ENCODE results near the gene YBX1. TPM values are rescaled to one million over a fixed set of nuclear protein-coding genes. Genes with fewer than 3 reads are reported as not detected.
"Not testable (repeated sequence)": the region's sequence is repeated elsewhere in the genome, so short reads cannot be mapped to it uniquely, and the experiment has no call there.

Gene YBX1
- 498 and 513 TPM in 2 replicates for total RNA-seq

- peak; percentile 98 to 99 for DNase-seq (ENCODE audit: low read depth in 2 of 2)
These were observed at the start of gene YBX1 for GRCh38 chr1:42681741-42682483. Gene YBX1 (plus strand): TSS chr1:42682418. CDS start chr1:42682566, 148 bp downstream.

- no peak for DNase-seq (ENCODE audit: low read depth in 2 of 2)
These were observed 43.1 kb upstream of the YBX1 start for GRCh38 chr1:42639116-42639515.

- peak; percentile 21 to 74 for DNase-seq (ENCODE audit: low read depth in 2 of 2)
These were observed 36.2 kb upstream of the YBX1 start for GRCh38 chr1:42646056-42646455.

GRCh38 chr1:42657201-42657600 lies 25.0 kb upstream of the YBX1 start:
- DNase-seq (ENCODE audit: low read depth in 2 of 2) = no peak

GRCh38 chr1:42657981-42658876 lies 24.0 kb upstream of the YBX1 start, which contains the start of gene PPIH:
Gene PPIH (plus strand): TSS chr1:42658423. CDS start chr1:42658447, 24 bp downstream.
- peak; percentile 81 to 92 for DNase-seq (ENCODE audit: low read depth in 2 of 2)

GRCh38 chr1:42658877-42659337 lies 23.3 kb upstream of the YBX1 start:
- peak in 1 of 2 donors; percentile 24 for DNase-seq (ENCODE audit: low read depth in 2 of 2)

GRCh38 chr1:42660907-42661500 lies 21.2 kb upstream of the YBX1 start:
- no peak for DNase-seq (ENCODE audit: low read depth in 2 of 2)

- no peak for DNase-seq (ENCODE audit: low read depth in 2 of 2)
These were observed 12.3 kb upstream of the YBX1 start for GRCh38 chr1:42669936-42670335.

GRCh38 chr1:42670425-42670824 lies 11.8 kb upstream of the YBX1 start:
- DNase-seq (ENCODE audit: low read depth in 2 of 2) = no peak

GRCh38 chr1:42674214-42674613 lies 8.0 kb upstream of the YBX1 start:
- peak; percentile 91 to 93 for DNase-seq (ENCODE audit: low read depth in 2 of 2)

- peak; percentile 54 to 75 for DNase-seq (ENCODE audit: low read depth in 2 of 2)
These were observed 7.5 kb upstream of the YBX1 start for GRCh38 chr1:42674682-42675081.

GRCh38 chr1:42675467-42675866 lies 6.8 kb upstream of the YBX1 start:
- no peak for DNase-seq (ENCODE audit: low read depth in 2 of 2)

GRCh38 chr1:42676534-42677087 lies 5.6 kb upstream of the YBX1 start:
- no peak for DNase-seq (ENCODE audit: low read depth in 2 of 2)

GRCh38 chr1:42679364-42679983 lies 2.7 kb upstream of the YBX1 start:
- DNase-seq (ENCODE audit: low read depth in 2 of 2) = no peak

GRCh38 chr1:42680055-42680454 lies 2.2 kb upstream of the YBX1 start:
- DNase-seq (ENCODE audit: low read depth in 2 of 2) = no peak

- DNase-seq (ENCODE audit: low read depth in 2 of 2) = peak in 1 of 2 donors; percentile 43
These were observed 1.1 kb upstream of the YBX1 start for GRCh38 chr1:42680921-42681683.

GRCh38 chr1:42682484-42682738 lies 193 bp downstream of the YBX1 start:
- DNase-seq (ENCODE audit: low read depth in 2 of 2) = not testable (repeated sequence)

- peak; percentile 27 to 74 for DNase-seq (ENCODE audit: low read depth in 2 of 2)
These were observed 717 bp downstream of the YBX1 start for GRCh38 chr1:42682739-42683531.

- DNase-seq (ENCODE audit: low read depth in 2 of 2) = peak in 1 of 2 donors; percentile 6
These were observed 1.9 kb downstream of the YBX1 start for GRCh38 chr1:42684139-42684538.

- DNase-seq (ENCODE audit: low read depth in 2 of 2) = no peak
These were observed 4.2 kb downstream of the YBX1 start for GRCh38 chr1:42686418-42686817.
